ENCODE results near the gene KCNJ14.

GRCh38 chr19:48443731-48444128, 11.6 kb upstream of the KCNJ14 start:
- TF ChIP-seq, protein P1, sequence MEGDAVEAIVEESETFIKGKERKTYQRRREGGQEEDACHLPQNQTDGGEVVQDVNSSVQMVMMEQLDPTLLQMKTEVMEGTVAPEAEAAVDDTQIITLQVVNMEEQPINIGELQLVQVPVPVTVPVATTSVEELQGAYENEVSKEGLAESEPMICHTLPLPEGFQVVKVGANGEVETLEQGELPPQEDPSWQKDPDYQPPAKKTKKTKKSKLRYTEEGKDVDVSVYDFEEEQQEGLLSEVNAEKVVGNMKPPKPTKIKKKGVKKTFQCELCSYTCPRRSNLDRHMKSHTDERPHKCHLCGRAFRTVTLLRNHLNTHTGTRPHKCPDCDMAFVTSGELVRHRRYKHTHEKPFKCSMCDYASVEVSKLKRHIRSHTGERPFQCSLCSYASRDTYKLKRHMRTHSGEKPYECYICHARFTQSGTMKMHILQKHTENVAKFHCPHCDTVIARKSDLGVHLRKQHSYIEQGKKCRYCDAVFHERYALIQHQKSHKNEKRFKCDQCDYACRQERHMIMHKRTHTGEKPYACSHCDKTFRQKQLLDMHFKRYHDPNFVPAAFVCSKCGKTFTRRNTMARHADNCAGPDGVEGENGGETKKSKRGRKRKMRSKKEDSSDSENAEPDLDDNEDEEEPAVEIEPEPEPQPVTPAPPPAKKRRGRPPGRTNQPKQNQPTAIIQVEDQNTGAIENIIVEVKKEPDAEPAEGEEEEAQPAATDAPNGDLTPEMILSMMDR (IDR thresholded peaks at IDR 0.05; ENCODE audit: insufficient read depth, low read depth, low read length), result no peak
- peak; percentile 97 for TF ChIP-seq EZH2 (IDR thresholded peaks at IDR 0.05; ENCODE audit: insufficient read depth, low read length)
